Activated gamma-delta T cell (primary cell): Measurements from ENCODE around the gene FAM170B.

ENCODE experiments used
- DNase-seq: peaks from one replicate; lab custom pipeline; 2025; lab: John Stamatoyannopoulos, UW
- total RNA-seq, 2 donors: gene quantifications; one replicate each; lab custom pipeline; 2026; lab: John Stamatoyannopoulos, UW

The FAM170B gene
- 0 reads per million in 2 donors for total RNA-seq

DNA sequence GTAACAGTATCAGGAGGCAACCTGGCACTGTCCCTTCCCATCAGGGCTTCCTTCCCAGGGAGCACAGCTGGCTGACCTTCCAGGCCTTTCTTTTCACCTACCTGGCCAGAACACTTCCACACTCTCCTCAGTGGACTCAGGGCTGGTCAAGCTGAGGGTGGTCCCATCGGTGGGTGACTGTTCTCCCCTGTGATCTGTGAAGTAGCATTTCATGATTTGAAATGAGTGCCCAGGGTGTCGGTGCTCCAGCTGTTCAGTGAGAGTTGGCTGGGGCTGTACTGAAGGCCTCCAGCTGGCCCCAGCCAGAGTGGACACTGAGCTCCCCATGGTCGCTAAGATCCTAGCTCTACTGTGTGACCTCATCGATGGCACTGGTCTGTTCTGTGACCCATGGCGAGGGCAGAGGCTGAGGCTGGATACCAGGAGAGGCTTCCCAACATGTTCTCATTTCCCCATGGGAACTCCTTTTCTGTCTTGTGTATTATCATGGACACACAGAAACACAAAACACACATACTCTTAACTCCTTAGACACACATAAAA is at the start of gene FAM170B:
TSS of gene FAM170B (minus strand) at position 316 of the 543 bp plus-strand sequence. CDS start at position 213, 103 bp downstream.
- DNase-seq: no peak

DNA sequence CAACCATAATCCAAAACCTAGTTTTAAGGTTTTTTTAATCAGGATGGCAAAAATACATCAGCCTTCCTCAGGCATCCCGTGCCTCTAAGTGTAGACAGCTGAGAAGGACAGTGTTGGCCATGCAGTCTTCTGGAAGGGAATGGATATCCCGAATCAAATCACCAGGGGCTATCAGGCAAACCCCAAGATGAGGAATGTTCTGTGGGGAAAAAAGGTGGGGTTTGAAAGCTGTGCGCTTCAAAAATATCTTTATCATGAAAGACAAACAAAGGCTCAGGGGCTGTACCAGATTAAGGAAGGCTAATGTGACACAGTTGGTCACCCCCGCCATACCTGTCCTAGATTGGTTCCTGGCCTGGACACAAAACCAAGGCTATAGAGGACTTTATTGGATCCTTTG is 49.0 kb upstream of the FAM170B start:
- no peak for DNase-seq

DNA sequence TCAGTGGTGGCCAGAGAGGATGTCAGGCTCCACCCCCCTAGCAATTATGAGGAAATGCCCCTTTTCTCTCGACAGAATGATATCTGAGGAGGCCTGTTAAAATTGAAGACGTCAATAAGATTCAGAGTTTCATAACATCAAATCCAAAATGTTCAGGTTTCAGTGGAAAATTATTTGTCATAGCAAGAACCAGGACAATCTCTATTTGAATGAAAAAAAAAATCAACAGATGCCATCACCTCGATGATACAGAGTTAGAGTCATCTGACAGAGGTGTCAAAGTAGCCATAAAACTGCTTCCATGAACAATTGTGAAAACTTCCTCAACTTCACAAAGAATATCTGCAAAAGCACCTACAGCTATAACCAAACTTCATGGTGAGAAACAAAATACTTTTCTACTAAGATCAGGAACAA is 46.6 kb upstream of the FAM170B start:
- no peak for DNase-seq

DNA sequence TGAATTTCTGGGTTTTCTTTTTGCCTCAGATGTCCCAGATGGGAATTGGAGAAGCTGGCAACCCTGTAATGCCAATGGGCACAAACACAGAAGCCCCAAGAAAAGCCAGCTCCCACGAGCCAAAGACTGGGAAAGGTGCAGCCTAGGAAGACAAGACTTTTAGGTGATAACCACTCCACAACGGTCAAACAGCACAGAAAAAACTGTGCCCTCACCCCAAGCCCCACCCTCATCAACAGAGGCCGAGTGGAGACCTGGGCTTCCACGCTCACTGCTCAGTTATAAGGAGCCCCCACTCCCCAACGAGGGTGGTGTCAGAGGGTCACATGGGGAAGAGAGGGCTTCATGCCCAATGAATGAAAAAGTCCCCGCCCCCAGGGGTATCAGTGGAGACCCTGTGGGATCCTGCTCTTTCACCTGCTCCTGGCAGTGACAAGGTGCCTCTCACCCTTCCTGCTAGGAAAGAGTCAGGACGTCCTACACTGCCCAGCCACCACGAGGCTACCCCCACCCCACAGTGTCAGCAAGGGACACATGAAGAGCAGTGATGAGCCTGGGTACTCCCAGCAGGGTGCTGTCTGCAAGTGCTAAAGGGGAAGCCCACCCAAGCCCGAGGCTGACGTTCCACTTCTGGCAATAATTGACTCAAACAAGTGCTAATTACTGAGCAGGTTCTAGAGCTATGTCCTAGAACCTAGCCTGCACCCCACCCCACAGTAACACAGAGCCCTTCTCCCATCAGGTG is 46.0 kb upstream of the FAM170B start:
- DNase-seq: no peak

DNA sequence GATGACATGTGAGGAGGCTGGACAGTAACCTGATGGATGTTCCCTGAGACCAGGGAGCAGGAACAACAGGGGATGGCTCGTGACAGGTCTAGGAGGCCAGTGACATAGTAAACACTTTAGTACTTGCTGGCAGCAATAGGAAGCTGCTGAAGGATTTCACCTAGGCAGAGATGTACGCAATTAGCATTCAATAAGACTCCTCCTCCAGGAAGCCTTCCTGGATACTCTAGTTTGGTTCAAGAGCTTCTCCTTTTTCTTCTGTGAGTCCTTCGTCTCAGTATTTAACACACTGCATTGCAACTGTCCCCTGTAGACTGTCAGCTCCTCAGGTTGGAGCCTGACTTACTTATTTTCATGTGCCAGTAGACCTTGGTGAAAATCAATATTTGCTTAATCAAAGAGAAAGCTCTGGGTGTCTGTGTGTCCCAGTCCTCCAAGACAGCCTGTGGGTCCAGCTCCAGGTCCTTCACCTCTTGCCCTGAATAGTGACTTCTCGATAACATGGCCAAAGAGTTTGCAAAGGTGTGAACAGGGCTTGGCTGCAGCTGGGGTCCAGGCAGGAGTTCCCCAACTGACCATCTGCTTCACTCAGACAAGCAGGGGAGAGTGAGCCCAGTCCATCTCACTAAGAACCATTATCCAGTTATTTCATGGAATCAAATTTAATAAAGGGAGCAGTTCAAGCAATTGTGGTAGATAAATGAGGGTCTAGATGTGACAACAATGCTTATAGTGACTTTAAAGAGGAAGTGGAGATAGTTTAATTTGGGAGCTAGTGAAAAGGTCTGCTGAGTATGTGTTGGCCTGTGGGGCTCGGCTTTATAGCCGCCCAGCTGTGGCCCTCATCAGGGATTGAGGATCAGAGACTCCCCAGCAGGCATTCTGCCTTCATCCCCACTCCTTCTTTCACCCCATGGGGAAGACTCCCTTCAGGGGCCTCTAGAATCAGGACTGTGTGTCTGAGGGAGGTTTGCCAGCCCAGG is 45.0 kb upstream of the FAM170B start:
- no peak for DNase-seq

DNA sequence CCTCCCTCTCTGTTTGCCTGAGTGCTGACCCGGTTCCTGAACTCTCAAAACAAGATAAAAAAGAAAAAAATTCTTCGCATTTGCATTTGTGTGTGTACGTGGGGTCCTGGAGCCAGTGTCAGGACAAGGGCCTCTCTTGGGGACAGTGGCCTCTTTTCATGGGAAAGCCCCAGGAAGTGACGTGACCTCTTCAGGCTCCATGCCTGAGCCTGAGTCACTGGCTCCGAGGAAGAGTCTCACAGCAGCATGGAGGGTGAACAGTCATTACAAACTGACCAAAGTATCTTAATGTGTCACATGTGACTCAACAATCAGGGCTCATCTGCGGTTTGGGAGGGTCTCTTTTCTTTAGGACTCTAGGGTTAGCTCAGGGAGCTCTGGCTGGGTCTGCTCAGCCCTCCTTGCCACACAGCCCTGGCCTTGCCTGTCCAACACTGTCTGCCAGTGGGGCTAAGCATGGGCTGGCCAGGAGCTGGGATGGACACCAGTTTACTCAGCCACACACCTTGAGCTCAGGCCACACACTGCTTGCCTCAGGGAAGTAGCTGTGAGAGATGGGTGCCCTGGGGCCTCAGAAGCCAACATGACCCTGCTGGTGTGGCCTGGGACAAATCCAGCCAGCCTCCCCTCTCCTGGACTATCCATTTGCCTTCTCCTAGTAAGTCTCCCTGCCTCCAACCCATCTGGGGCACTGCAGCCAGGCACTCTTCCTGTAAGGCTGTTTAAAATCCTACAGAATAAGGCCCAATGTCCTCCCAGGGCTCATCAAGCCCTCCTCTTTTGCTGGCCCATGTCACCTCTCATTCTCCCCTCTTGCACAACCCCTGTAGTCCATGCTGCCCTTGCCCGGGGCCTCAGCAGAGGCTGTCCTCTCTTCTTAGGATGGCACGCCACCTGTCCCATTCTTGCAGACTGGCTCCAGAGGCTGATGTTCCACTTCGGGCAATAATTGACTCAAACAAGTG is 43.9 kb upstream of the FAM170B start:
- no peak for DNase-seq

DNA sequence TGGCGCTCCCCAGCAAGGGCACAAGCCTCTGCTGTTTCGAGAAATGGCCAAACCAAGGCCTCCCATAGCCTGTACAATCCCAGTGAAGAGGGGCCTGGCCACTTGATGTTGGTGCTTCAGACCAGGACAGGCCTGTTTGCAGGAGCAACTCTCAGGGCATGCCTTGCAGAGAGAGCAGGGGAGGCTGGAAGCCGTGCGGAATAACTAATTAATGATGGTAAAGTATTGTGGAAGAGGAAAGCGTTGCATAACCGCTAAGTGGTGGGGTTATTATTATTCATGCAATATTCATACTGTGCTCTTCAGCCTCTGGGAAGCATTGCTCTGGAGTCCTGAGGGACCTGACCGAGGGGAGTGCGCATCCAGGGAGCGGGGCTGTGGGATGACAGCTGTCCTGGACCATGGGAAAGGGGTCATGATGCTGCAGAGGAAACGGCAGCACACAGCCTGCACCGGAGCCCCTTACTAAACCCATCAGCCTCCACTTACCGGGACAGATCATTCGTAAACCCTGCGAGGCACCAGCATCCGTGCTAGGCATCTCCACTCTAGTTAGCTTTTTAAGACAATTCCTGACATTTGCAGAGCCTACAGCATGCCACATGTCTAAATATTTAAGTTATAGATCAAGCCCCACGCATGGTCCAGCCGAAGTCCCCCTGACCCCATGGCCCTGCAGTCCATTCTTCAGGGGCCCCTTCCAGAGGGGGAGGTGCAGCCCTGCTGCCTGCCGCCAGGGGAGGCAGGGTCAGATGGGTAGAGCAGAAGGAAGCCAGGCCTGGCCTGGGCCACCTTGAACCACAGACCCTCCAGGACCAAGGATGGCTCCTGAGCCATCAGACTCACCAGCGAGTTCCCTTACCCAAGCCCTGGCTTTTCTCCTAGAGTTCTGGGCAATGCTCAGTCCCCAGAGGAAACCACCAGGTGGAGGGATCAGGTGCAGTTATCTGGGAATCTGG is 42.8 kb upstream of the FAM170B start:
- no peak for DNase-seq

DNA sequence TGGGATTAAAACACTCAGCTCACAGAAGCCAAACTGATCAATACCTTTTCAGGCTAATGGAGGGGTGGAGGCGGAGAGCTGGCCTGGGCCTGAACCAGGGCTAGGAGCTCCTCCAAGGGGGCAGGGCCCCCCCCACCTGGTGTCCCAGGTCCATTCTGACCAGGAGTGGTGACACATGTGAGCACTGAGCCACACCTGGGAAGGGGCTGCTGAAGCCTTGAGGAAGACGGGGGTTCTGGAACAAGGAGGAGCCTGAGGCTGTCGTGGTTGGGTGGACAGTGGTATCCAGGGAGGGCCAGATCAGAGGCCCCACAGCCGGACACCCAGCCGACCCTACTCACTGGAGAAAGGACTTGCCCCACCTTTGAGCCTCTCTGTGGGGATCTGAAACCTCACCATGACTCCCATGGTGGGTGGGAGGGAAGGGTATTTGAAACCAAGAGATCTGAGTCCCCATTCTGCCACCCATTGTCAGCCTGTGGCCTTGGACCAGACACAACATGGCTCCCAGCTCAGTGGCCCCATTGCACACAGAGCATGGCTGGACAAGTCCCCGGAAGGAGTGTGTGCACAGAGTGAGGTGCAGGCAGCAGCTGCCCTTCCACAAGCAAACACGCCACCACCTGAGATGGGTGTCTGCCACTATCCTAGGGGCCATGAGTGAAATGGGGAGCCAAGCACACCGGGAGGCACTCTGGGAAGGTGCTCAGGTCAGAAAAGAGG is 41.9 kb upstream of the FAM170B start:
- no peak for DNase-seq

DNA sequence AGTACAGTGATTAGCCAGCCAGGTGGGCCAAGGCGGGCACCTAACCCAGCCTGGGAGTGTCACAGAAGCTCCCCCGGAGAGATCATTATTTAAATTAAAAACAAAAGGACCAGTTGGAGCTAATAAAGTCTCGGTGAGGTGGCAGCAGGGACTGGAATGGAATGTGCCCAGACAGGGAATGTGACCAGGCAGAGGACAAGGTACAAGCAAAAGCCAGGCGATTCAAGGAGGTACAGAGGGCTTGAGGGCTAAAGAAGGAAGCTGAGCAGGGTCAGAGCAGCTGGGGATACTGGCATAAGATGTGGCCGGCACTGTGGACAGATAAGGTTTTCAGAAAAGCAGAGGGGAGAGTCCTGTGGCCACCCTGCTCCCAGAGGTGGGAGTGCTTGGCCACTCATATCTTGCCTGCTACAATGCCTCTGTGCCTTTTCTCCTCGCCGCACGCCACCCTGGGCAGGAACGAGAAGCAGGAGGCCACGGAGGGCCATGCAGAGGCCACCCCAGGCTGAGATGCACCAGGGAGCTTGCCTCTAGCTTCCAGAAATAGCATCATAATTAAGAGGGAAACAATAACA is 41.2 kb upstream of the FAM170B start:
- DNase-seq: no peak

DNA sequence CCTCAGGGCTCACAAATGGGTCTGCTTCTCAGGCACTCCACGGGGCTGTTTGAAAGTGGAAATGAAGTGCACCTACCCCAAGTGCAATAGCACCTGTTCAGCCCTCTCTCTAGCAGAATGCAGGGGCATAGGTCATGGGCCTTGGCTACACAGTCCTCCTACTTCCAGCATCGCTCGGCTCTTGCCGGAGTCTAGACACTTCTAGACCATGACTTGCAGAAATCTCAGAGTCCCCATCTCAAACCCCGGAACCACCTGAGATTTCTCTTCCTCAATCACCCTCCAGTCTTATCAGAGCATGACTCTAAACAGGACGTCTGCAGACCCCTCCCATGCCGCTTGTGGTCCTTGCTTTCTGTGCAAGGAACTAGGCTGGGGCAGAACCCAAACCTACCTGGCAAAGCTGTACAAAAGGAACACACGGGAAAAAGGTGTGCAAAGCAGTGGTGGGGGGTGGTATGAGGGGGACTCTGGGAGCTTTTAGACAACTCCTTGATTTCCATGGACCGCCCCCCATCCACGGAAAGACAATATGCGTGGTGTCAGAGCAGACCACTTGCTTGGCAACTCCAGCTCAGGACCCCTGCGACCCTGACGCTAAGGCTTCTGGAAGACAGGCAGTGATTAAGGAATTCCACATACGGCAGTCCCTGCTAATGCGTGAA is 40.6 kb upstream of the FAM170B start:
- DNase-seq: no peak

DNA sequence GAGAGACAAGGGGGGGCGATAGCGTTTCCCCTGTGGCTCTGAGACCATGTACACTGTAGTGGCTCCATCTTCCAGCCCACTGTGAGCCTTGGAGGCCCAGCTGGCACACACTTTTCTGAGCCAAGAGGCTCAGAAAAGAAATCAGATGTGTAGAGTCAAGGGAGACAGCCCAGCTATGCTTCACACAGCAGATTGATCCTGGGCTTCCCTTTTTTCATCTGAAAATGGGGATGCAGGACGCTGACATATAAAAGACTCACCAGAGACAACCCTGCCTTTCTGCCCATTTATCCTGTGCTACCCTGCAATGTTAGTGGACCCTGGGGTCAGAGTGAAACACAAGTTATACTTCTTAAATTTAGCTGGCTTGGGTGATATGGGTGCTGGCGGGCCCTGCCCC is 40.0 kb upstream of the FAM170B start:
- DNase-seq: no peak

DNA sequence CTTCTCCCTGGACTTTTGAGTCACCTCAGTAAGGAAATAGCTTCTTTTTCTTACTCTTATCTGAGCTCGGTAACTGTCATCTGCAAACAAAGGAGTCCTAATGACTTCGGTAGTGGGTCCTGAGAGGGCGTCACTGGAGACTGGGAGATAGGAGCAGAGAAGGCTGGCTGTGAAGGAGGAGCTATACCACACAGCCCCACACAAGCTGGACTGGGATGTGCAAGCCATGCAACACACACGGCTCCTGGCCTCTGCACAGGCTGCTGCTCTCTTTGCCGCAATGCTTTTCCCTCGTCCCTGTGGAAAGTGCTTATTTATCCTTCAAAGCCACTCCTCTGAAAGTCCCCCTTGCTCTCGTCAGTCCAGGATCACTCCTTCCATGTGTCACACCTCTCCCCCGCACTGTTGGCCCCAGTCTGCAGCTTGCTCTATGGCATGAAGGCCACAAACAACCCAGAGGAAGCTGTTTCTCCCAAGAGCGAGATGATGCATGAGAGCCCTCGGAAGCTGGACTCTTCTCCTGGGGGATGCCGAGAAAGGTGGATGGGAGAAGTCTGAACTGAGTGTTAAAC is 39.5 kb upstream of the FAM170B start:
- no peak for DNase-seq

DNA sequence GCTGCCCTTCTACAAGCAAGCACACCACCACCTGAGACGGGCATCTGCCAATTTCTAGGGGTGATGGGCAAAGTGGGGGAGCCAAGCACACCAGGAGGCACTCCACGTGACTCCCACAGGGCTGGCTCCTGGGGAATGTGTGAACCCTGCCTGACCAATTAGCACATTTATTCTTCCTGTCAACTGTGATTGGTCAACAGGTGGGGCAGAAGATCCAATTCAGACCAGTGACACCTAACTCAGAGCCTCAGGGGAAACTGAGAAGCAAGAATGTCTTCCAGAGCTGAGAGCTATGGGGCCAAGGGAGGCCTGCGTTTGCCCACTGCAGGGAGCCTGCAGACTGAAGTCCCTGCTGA is 38.9 kb upstream of the FAM170B start:
- no peak for DNase-seq

DNA sequence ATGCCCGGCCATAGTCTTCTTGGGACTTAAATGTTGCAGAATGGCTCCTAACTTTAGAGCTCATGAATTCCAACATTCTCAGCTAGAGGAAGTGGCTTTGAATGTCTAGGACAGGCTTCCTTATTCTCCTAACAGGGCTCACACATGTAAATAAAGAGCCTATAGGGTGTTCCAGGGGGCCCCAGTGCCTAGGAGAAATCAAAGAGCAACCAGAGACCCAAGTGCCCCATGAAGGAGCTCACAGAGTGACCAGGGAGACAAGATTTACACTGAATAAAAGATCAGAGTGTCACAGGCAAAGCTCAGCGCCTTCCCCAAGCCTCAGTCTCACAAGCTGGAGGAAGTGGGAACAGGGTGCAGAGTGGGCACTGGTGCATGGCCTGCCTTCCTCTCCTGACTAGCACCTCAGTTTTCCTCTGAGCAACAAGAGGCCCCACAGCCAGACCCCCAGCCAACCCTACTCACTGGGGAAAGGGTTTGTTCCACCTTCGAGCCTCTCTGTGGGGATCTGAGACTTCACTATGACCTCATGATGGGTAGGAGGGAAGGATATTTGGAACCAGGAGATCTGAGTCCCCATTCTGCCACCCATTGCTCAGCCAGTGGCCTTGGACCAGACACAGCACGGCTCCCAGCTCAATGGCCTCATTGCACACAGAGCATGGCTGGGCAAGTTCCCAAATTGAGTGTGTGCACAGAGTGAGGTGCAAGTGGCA is 38.4 kb upstream of the FAM170B start:
- DNase-seq: no peak

DNA sequence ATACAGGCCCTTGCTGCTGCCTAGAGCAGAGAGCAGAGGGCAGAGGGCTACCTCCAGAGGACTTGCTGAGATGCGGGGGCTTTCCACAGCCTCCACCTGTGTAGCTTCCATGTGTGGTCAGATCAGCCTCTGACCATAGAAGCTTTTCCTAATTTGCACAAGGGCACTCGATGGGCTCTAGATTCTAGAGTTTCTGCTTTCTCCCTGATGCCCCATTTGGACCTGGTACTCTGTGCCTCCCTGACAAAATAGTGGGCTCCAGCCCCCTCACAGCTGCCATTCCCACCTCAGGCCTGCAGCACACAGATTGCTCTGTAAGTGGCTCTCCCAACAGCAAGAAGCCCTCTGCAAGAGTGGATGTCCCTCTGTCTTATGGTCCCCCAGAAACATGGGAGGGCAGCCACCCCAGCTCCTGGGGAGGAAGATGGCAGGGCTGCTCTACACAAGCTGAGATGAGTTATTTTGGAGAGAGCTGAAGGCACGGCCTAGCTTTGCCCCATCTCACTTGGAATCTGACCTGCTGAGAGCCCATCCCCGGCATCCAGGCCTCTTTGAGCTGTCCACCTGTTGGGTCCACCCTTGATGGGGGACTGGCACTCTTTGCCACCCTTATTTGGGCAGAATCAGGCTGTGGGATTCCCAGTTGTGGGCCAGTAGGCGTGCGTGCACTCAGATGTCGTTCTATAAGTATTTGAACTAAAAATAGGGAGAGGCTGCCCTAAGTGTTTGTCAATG is 37.7 kb upstream of the FAM170B start:
- no peak for DNase-seq

DNA sequence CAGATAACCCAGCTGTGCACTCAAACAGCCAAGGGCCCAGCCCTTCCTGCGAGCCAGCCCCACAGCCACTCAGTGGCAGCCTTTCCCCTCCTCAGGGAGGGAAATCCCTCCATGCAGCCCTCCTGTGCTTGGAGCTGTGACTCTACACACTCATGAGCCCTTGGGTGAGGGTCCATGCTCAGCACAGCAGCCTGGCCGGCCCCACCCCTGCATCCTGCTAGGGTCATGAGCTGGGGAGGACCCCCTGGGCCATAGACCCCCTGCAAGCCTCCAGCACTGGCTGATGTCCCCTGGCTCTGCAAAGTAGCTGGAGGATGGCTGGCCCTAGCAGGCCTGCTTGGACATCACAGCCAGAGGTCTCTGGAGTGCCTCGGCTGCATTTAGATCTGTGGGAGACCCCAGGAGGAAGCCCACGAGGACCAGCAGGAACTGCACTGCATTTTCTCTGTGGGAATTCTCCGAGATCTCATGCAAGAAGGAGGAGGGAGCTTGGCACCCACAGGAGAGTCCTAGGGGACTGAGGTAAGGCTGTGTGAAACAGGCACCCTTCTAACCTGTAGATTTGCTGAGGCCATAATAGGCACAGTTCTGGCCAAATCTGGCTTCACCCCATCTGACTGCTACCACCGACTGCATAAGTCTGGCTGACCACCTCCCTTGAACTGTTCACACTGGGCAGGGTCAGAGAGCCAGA is 37.0 kb upstream of the FAM170B start:
- DNase-seq: no peak
